Measurements from ENCODE around the gene FRMD8. TPM values are rescaled to one million over a fixed set of nuclear protein-coding genes. Genes with fewer than 3 reads are reported as not detected.

Gene FRMD8
- total and polyA plus RNA-seq, 2 of the 8 experiments (the other 6 are each of a cell fraction or from before 2014, with no cell fraction given), result 15.0 to 19.2 TPM

- FAIRE-seq, result no peak
- Histone ChIP-seq H3K79me1 (ENCODE audit: low read depth, low read length) (no peaks in the 10 kb centered on the region), H3K36me3 (ENCODE audit: control insufficient read depth in 2 of 4, insufficient read depth in 4 of 4, low read length in 3 of 4) (no peaks in the 10 kb centered on the region), H3K4me1 (replicated peaks in 1 of 4; ENCODE audit: control insufficient read depth in 3 of 4, insufficient read depth in 4 of 4, low read length in 3 of 4) (peaks cover 2 to 11% (median 6%) of the 10 kb centered on the region in 4 experiments; a peak in 6 of 7 replicates), H3K9ac (replicated peaks in 1 of 4; ENCODE audit: extremely low read depth in 1 of 4, low read depth in 3 of 4, low read length in 3 of 4) (peak overlapping the region in 3 of 4 experiments; percentile 22 to 29 (median 29); a peak in 4 of 7 replicates), H3K79me2 (ENCODE audit: control insufficient read depth in 1 of 2, insufficient read depth in 2 of 2, low read length in 2 of 2) (no peaks in the 10 kb centered on the region), H4K20me1 (replicated peaks in 1 of 2; ENCODE audit: control insufficient read depth in 1 of 2, insufficient read depth in 2 of 2, low read length in 2 of 2) (peaks cover 0 to 4% of the 10 kb centered on the region in 2 experiments), H3K23me2 (ENCODE audit: low read depth, low read length) (peaks cover 4% of the 10 kb centered on the region; the same call in 1 of the 2 replicates), H3K23ac (ENCODE audit: insufficient read length) (no peak overlapping the region), H3K4ac (replicated peaks; ENCODE audit: insufficient read length, low read depth, low read length) (no peak overlapping the region), H2BK20ac (ENCODE audit: low read length) (peak overlapping the region; percentile 34; the same call in 1 of the 2 replicates), H2BK120ac (replicated peaks; ENCODE audit: low read depth, low read length) (peak overlapping the region; percentile 76), H3K9me3 (ENCODE audit: insufficient read depth in 2 of 2, low read depth in 1 of 2, low read length in 1 of 2) (peaks cover 0 to 6% of the 10 kb centered on the region in 2 experiments; a peak in 1 of 4 replicates), H3K14ac (ENCODE audit: insufficient read length) (no peak overlapping the region), H4K5ac (ENCODE audit: insufficient read length, low read depth, low read length) (peak overlapping the region; percentile 53), H2AFZ (ENCODE audit: low read length) (peak overlapping the region; percentile 74; the same call in 1 of the 2 replicates), H2BK15ac (ENCODE audit: low read length) (peak overlapping the region; percentile 29; the same call in 1 of the 2 replicates), H2BK12ac (ENCODE audit: low read depth, low read length) (0 out of 2 replicates have a peak overlapping the region, but pooled peaks have one; percentile 71), H3K4me3 (ENCODE audit: extremely low read depth in 1 of 4, insufficient read depth in 2 of 4, low read depth in 3 of 4, low read length in 4 of 4) (peak overlapping the region; percentile 46 to 67 (median 54); a peak in 7 of 8 replicates), H2BK5ac (ENCODE audit: low read depth, low read length) (no peak overlapping the region), H3K4me2 (ENCODE audit: insufficient read depth in 1 of 2, low read depth in 2 of 2, low read length in 2 of 2) (peak overlapping the region; percentile 74 to 80), H3K27ac (ENCODE audit: low read depth, low read length) (no peak overlapping the region), H2AK5ac (ENCODE audit: low read depth, low read length) (no peak overlapping the region), H3K27me3 (replicated peaks in 1 of 4; ENCODE audit: control insufficient read depth in 3 of 4, extremely low read depth in 1 of 4, insufficient read depth in 3 of 4, low read length in 3 of 4) (peaks cover 20 to 59% (median 53%) of the 10 kb centered on the region in 4 experiments), H4K91ac (replicated peaks; ENCODE audit: insufficient read length, low read length) (no peak overlapping the region), H3K56ac (replicated peaks; ENCODE audit: insufficient read length, low read depth, low read length) (peak overlapping the region; percentile 35), H4K8ac (ENCODE audit: extremely low read depth, insufficient read depth, low read length) (peak overlapping the region; percentile 94; the same call in 1 of the 2 replicates), H3K18ac (ENCODE audit: extremely low read depth, low read length) (peak overlapping the region; percentile 81; the same call in 1 of the 2 replicates)
- WGBS, 2 experiments (ENCODE audit: extremely low coverage in 1 of 2, insufficient coverage in 1 of 2, insufficient read length in 1 of 2, insufficient replicate concordance in 2 of 2, low coverage in 1 of 2, low lambda C conversion rate in 2 of 2, missing lambda C conversion rate in 1 of 2), result 18% methylated on average over 47 of the region's 47 CpGs; no CpG with 5 or more reads in 1 of the 2 experiments
- ChIA-PET CTCF (ENCODE audit: partially characterized antibody) (interaction anchor here (0.8 to 1.8 kb wide), 8 partner anchors 8 to 76 kb away, joined by 3 to 8 read pairs (median 3); no protein-coding TSS in a partner anchor), POLR2A (ENCODE audit: partially characterized antibody) (interaction anchor here (0.6 to 3.6 kb wide), 8 partner anchors 8 to 44 kb away, joined by 3 to 26 read pairs (median 4); partner anchors contain the start of genes MALAT1 and NEAT1)
- DNase-seq (ENCODE audit: low read depth in 1 of 2, low spot score in 2 of 2), result peak; percentile 69 to 92
- TF ChIP-seq E2F6 (IDR thresholded peaks at IDR 0.05), result peak; percentile 48; the same call in 1 of the 2 replicates
- no peak for TF ChIP-seq JUND (IDR thresholded peaks at IDR 0.05; ENCODE audit: low read length)
- TF ChIP-seq GABPA (IDR thresholded peaks at IDR 0.05; ENCODE audit: borderline replicate concordance, insufficient read depth, low read length), result no peak
- no peak for TF ChIP-seq SUZ12 (IDR thresholded peaks at IDR 0.05; ENCODE audit: low read length)
- TF ChIP-seq SP4 (IDR thresholded peaks at IDR 0.05; ENCODE audit: low read length), result 0 out of 2 replicates have a peak, but pooled peaks have one; percentile 37
- peak; percentile 78 for TF ChIP-seq NRF1 (IDR thresholded peaks at IDR 0.05; ENCODE audit: low read depth, low read length)
- TF ChIP-seq KDM4A (IDR thresholded peaks at IDR 0.05; ENCODE audit: low read depth, low read length, severe bottlenecking), result peak; percentile 76
- TF ChIP-seq SP1 (IDR thresholded peaks at IDR 0.05; ENCODE audit: low read depth, low read length), result 0 out of 2 replicates have a peak, but pooled peaks have one; percentile 20
- peak; percentile 18 for TF ChIP-seq EZH2 (IDR thresholded peaks at IDR 0.05; ENCODE audit: low read depth, low read length, severe bottlenecking)
- peak in 1 of 2 experiments; percentile 29; a peak in 1 of 3 replicates for TF ChIP-seq POLR2A (IDR thresholded peaks at IDR 0.05; ENCODE audit: control extremely low read depth in 1 of 2, low read depth in 2 of 2, low read length in 2 of 2)
Observed at GRCh38 chr11:65454696-65455456, 68.4 kb downstream of the FRMD8 start.

Measured in H1 (cell line).